SK-N-SH (cell line): Measurements from ENCODE around the gene PPARGC1A. TPM values are rescaled to one million over a fixed set of nuclear protein-coding genes. Genes with fewer than 3 reads are reported as not detected.

ENCODE experiments used
- CTCF ChIA-PET: fragments of 300-600, 350-600 bp; formaldehyde crosslinking; extraction: SDS; loops from one replicate; lab custom pipeline; 2021; lab: Yijun Ruan, JAX
- POLR2A ChIA-PET: fragments of 350-600 bp; sonication (Branson Sonifier 250); formaldehyde crosslinking; extraction: SDS; loops from one replicate; lab custom pipeline; 2020; ENCODE audit warnings: antibody characterized with exemption, inconsistent platforms; lab: Yijun Ruan, JAX
- DNase-seq: peaks from one replicate; pipeline ENCODE4 v3.0.0; 2012
- H2AFZ ChIP-seq: fragments of 200-600 bp; sonication (generic); 2 replicates; pipeline ENCODE4 v1.8.1; 2016; ENCODE audit warnings: antibody characterized with exemption, mild to moderate bottlenecking, low read depth
- H3F3A ChIP-seq: fragments of 200-600 bp; sonication (generic); replicated peaks from 2 replicates; pipeline ENCODE3; 2016; ENCODE audit warnings: antibody characterized with exemption, mild to moderate bottlenecking; ENCODE audit not compliant: insufficient read depth
- H3K27ac ChIP-seq, 2 experiments: fragments of 200-500 bp in 1 of 2; fragments of 200-600 bp in 1 of 2; sonication (Bioruptor generic) in 1 of 2; sonication (generic), shearing (Covaris generic) in 1 of 2; 2 replicates each; pipeline versions ENCODE4 v1.5.1 to v1.6.1; 2014 to 2016; ENCODE audit warnings: low read depth in 2 of 2, inconsistent platforms in 1 of 2, low read length in 1 of 2, mild to moderate bottlenecking in 1 of 2, mixed read lengths in 1 of 2
- H3K27me3 ChIP-seq: fragments of 200-600 bp; sonication (generic), shearing (Covaris generic); 2 replicates; pipeline ENCODE4 v1.6.1; 2016; ENCODE audit warnings: mixed run types; ENCODE audit not compliant: insufficient read depth
- H3K36me3 ChIP-seq, 2 experiments: fragments of 200-500 bp in 1 of 2; fragments of 200-600 bp in 1 of 2; sonication (Bioruptor generic) in 1 of 2; sonication (generic) in 1 of 2; replicated peaks in 1 of 2; 2 replicates each; pipeline versions ENCODE3 to v1.5.1; 2014 to 2016; ENCODE audit warnings: low read length in 1 of 2, mild to moderate bottlenecking in 1 of 2; ENCODE audit not compliant: insufficient read depth in 2 of 2, control insufficient read depth in 1 of 2
- H3K4me1 ChIP-seq, 2 experiments: fragments of 200-500 bp in 1 of 2; fragments of 200-600 bp in 1 of 2; sonication (Bioruptor generic) in 1 of 2; sonication (generic), shearing (Covaris generic) in 1 of 2; 2 replicates each; pipeline versions ENCODE4 v1.5.1 to v1.6.1; 2014 to 2016; ENCODE audit warnings: low read depth in 1 of 2, low read length in 1 of 2, mixed run types in 1 of 2; ENCODE audit not compliant: insufficient read depth in 2 of 2, control insufficient read depth in 1 of 2
- H3K4me2 ChIP-seq: fragments of 200-600 bp; sonication (generic), shearing (Covaris generic); 2 replicates; pipeline ENCODE4 v1.6.1; 2017; ENCODE audit warnings: mixed run types
- H3K4me3 ChIP-seq, 2 experiments: fragments of 200-500 bp in 1 of 2; fragments of 200-600 bp in 1 of 2; sonication (Bioruptor generic) in 1 of 2; sonication (generic), shearing (Covaris generic) in 1 of 2; 2 replicates each; pipeline versions ENCODE4 v1.5.1 to v1.8.1; 2014 to 2016; ENCODE audit warnings: low read depth in 2 of 2, inconsistent platforms in 1 of 2, low read length in 1 of 2, mild to moderate bottlenecking in 1 of 2, mixed read lengths in 1 of 2, moderate library complexity in 1 of 2
- H3K79me2 ChIP-seq: fragments of 200-600 bp; sonication (generic); 2 replicates; pipeline ENCODE4 v1.8.1; 2017; ENCODE audit warnings: mild to moderate bottlenecking; ENCODE audit not compliant: insufficient read depth
- H3K9ac ChIP-seq: fragments of 200-600 bp; sonication (generic); 2 replicates; pipeline ENCODE4 v1.6.1; 2017; ENCODE audit warnings: mixed run types
- H3K9me2 ChIP-seq: fragments of 200-600 bp; sonication (generic); 2 replicates; pipeline ENCODE4 v1.6.1; 2017; ENCODE audit warnings: mixed run types
- H3K9me3 ChIP-seq: fragments of 200-600 bp; sonication (generic); 2 replicates; pipeline ENCODE4 v1.6.1; 2017; ENCODE audit warnings: mixed run types, mild to moderate bottlenecking, moderate library complexity
- H4K20me1 ChIP-seq: fragments of 200-600 bp; sonication (generic); 2 replicates; pipeline ENCODE4 v1.6.1; 2017; ENCODE audit warnings: mild to moderate bottlenecking, mixed run types; ENCODE audit not compliant: insufficient read depth
- CHD2 ChIP-seq: fragments of 150-350 bp; IDR thresholded peaks from 2 replicates; pipeline ENCODE4 v1.6.1; 2018; ENCODE audit warnings: low read length; ENCODE audit not compliant: partially characterized antibody
- ELF1 ChIP-seq: IDR thresholded peaks from 2 replicates; pipeline ENCODE4 v1.4.0; 2012
- EP300 ChIP-seq, 2 experiments: IDR thresholded peaks; 2 replicates each; pipeline versions ENCODE4 v1.4.0 to v1.6.1; 2012; ENCODE audit warnings: borderline replicate concordance in 1 of 2, low read depth in 1 of 2, low read length in 1 of 2
- EZH2phosphoT487 ChIP-seq: fragments of 200-600 bp; sonication (generic); IDR thresholded peaks from 2 replicates; pipeline ENCODE4 v1.6.1; 2017; ENCODE audit warnings: low read depth, mixed run types, mild to moderate bottlenecking, antibody characterized with exemption, moderate library complexity, borderline replicate concordance
- FOSL2 ChIP-seq: IDR thresholded peaks from 2 replicates; pipeline ENCODE4 v1.4.0; 2012; ENCODE audit warnings: low read depth, mild to moderate bottlenecking, moderate library complexity, borderline replicate concordance
- FOXJ3 ChIP-seq: sonication (generic); formaldehyde crosslinking; IDR thresholded peaks from 2 replicates; pipeline ENCODE4 v1.5.1; 2020; ENCODE audit warnings: mild to moderate bottlenecking, missing genetic modification reagents
- FOXM1 ChIP-seq: IDR thresholded peaks from 2 replicates; pipeline ENCODE4 v1.4.0; 2012; ENCODE audit warnings: low read depth, mild to moderate bottlenecking
- GABPA ChIP-seq: IDR thresholded peaks from 2 replicates; pipeline ENCODE4 v1.4.0; 2012; ENCODE audit warnings: low read depth, mild to moderate bottlenecking
- JUND ChIP-seq: IDR thresholded peaks from 2 replicates; pipeline ENCODE4 v1.4.0; 2012
- MAX ChIP-seq: IDR thresholded peaks from 2 replicates; pipeline ENCODE4 v1.4.0; 2012; ENCODE audit warnings: low read depth
- MEF2A ChIP-seq: IDR thresholded peaks from 2 replicates; pipeline ENCODE4 v1.4.0; 2012; ENCODE audit warnings: low read depth, borderline replicate concordance
- MXI1 ChIP-seq: IDR thresholded peaks from 2 replicates; pipeline ENCODE4 v1.6.1; 2012; ENCODE audit warnings: mild to moderate bottlenecking, low read depth, low read length, improper control_type of control experiment
- NFIC ChIP-seq: IDR thresholded peaks from 2 replicates; pipeline ENCODE4 v1.4.0; 2012; ENCODE audit warnings: borderline replicate concordance
- POLR2AphosphoS5 ChIP-seq: IDR thresholded peaks from 2 replicates; pipeline ENCODE4 v1.6.1; 2012; ENCODE audit warnings: low read depth, low read length
- RCOR1 ChIP-seq: fragments of 150-350 bp; IDR thresholded peaks from 2 replicates; pipeline ENCODE4 v1.6.1; 2017; ENCODE audit warnings: antibody characterized with exemption, low read length
- REST ChIP-seq: IDR thresholded peaks from 2 replicates; pipeline ENCODE4 v1.6.1; 2012; ENCODE audit warnings: mild to moderate bottlenecking, low read depth, low read length, moderate library complexity
- RFX5 ChIP-seq: IDR thresholded peaks from 2 replicates; pipeline ENCODE4 v1.6.1; 2012; ENCODE audit warnings: mild to moderate bottlenecking, improper control_type of control experiment, low read length
- SIN3A ChIP-seq: IDR thresholded peaks from 2 replicates; pipeline ENCODE4 v1.6.1; 2012; ENCODE audit warnings: low read depth, mild to moderate bottlenecking, low read length, moderate library complexity, borderline replicate concordance
- TAF1 ChIP-seq: IDR thresholded peaks from 2 replicates; pipeline ENCODE4 v1.6.1; 2012; ENCODE audit warnings: low read depth, mild to moderate bottlenecking, low read length, moderate library complexity, borderline replicate concordance
- TEAD4 ChIP-seq: IDR thresholded peaks from 2 replicates; pipeline ENCODE4 v1.4.0; 2012; ENCODE audit warnings: mild to moderate bottlenecking, borderline replicate concordance; ENCODE audit not compliant: insufficient read depth
- YY1 ChIP-seq: IDR thresholded peaks from 2 replicates; pipeline ENCODE4 v1.4.0; 2012; ENCODE audit warnings: low read depth, mild to moderate bottlenecking
- WGBS: methylation state at CpG from one replicate; pipeline ENCODE4 v1.1.6; 2017; ENCODE audit warnings: low lambda C conversion rate; 5-methylcytosine and 5-hydroxymethylcytosine counted together
- polyA plus RNA-seq, 3 experiments: library from polyadenylated mRNA; depleted of rRNA; stranded (reverse); fragments of >200 nt; gene quantifications; 2 replicates each; pipeline ENCODE4 v1.2.3, GENCODE V29; 2012

The PPARGC1A gene
- polyA plus RNA-seq, 1 of the 3 experiments (the other 2 are of a cell fraction): 0.07 TPM

DNA sequence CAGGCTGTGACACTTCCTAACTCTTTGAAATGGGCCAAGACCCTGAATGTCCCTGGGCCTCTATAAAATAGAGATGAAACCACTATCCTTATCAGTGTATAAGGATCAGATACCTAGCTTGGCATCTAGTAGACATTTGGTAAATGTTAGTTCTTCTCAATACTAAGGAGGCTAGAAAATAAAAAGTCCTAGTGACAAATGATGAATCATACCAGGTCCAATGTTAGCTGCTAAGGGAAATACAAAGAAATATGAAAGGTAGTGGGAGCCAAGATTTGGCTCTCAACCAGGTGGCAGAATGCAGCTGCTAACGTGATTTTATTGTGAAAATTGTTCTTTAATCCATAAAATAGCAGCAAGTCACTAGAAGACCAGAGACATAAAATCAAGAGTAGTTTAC, 19.8 kb upstream of the PPARGC1A start:
- Histone ChIP-seq H3K27me3 (no peaks in the 10 kb centered on the region), H3K4me3 (no peak overlapping the region), H3K9me3 (no peaks in the 10 kb centered on the region), H3F3A (no peaks in the 10 kb centered on the region), H2AFZ (no peak overlapping the region), H4K20me1 (no peaks in the 10 kb centered on the region), H3K4me2 (no peak overlapping the region), H3K9me2 (no peaks in the 10 kb centered on the region), H3K9ac (no peak overlapping the region), H3K4me1 (no peaks in the 10 kb centered on the region), H3K27ac (no peak overlapping the region), H3K79me2 (no peaks in the 10 kb centered on the region), H3K36me3 (no peaks in the 10 kb centered on the region)
- no peak for DNase-seq
- no peak for TF ChIP-seq EP300 (IDR thresholded peaks at IDR 0.05; ENCODE audit: borderline replicate concordance in 1 of 2, low read depth in 1 of 2, low read length in 1 of 2)
- no peak for TF ChIP-seq EZH2phosphoT487
- no peak for TF ChIP-seq GABPA
- TF ChIP-seq SIN3A: no peak
- no peak for TF ChIP-seq RFX5
- no peak for TF ChIP-seq REST
- no peak for TF ChIP-seq FOXM1
- no peak for TF ChIP-seq MXI1
- no peak for TF ChIP-seq CHD2
- no peak for TF ChIP-seq TEAD4
- no peak for TF ChIP-seq TAF1
- 10% methylated on average over 1 of the region's 1 CpG for WGBS
- POLR2A ChIA-PET: no interaction called here
- CTCF ChIA-PET: no interaction called here

DNA sequence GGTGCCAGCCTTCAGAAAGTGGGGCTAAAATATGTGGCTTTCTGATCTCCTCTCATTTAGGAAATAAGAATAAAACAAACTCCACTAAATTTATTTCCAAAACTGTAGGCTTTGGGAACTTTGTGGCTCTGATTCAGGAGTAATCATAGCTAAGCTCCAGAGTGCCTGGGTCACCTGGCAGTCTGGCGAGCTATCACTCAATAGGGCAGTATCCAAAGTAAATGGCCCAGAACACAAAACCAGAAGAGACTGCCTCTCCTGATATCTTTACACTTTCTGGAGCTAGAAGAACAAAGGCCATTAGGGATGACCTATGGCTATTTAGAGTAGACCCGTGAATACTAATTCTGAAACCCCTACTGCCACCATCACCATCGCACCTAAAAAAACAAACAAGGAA, 17.0 kb upstream of the PPARGC1A start:
- H2AFZ ChIP-seq: no peak overlapping the region
- WGBS: 41% methylated on average over 3 of the region's 3 CpGs
- no peaks in the 10 kb centered on the region for H3K79me2 ChIP-seq
- H3K4me1 ChIP-seq: no peaks in the 10 kb centered on the region
- no peaks in the 10 kb centered on the region for H3K9me2 ChIP-seq
- CTCF ChIA-PET: no interaction called here
- TF ChIP-seq TEAD4 (no peak), NFIC (no peak), REST (no peak), FOXJ3 (CRISPR knock-in tag) (no peak), ELF1 (no peak), MAX (no peak), EP300 (IDR thresholded peaks at IDR 0.05; ENCODE audit: borderline replicate concordance in 1 of 2, low read depth in 1 of 2, low read length in 1 of 2) (no peak), MXI1 (no peak), FOXM1 (no peak), FOSL2 (no peak), RCOR1 (no peak), SIN3A (no peak), POLR2AphosphoS5 (no peak), JUND (no peak), MEF2A (no peak), TAF1 (no peak), YY1 (no peak)
- POLR2A ChIA-PET: no interaction called here
- H4K20me1 ChIP-seq: no peaks in the 10 kb centered on the region
- no peaks in the 10 kb centered on the region for H3K36me3 ChIP-seq
- H3K4me2 ChIP-seq: no peak overlapping the region
- no peak overlapping the region for H3K27ac ChIP-seq
- no peaks in the 10 kb centered on the region for H3K9me3 ChIP-seq
- no peak for DNase-seq
- no peak overlapping the region for H3K9ac ChIP-seq
- H3K4me3 ChIP-seq: no peak overlapping the region
- no peaks in the 10 kb centered on the region for H3K27me3 ChIP-seq
- H3F3A ChIP-seq: no peaks in the 10 kb centered on the region
